ENCODE data around the gene TMPRSS3.

GRCh38 chr21:42418886-42419285 is 23.0 kb upstream of the TMPRSS3 start:
- no peak for TF ChIP-seq CTCF (IDR thresholded peaks at IDR 0.05)
- no peak for TF ChIP-seq POLR2A (IDR thresholded peaks at IDR 0.05)
- TF ChIP-seq POLR2AphosphoS5 (IDR thresholded peaks at IDR 0.05): no peak
